NCI-H2227 (cell line): ENCODE results near the gene FSTL4.

Experiments used
- DNase-seq: peaks from one replicate; lab custom pipeline; 2025; ENCODE audit not compliant: unreplicated experiment; lab: John Stamatoyannopoulos, UW

Gene FSTL4

GRCh38 chr5:133559960-133560359, 52.4 kb downstream of the FSTL4 start:
- DNase-seq: no peak

GRCh38 chr5:133556551-133556950, 55.8 kb downstream of the FSTL4 start:
- DNase-seq: no peak

- DNase-seq: no peak
Observed at GRCh38 chr5:133554279-133554678, 58.1 kb downstream of the FSTL4 start.

GRCh38 chr5:133552925-133553525, 59.3 kb downstream of the FSTL4 start:
- DNase-seq: peak; percentile 10

GRCh38 chr5:133546500-133546899, 65.8 kb downstream of the FSTL4 start:
- DNase-seq: no peak

GRCh38 chr5:133544346-133544745, 68.0 kb downstream of the FSTL4 start:
- DNase-seq: no peak

- no peak for DNase-seq
Observed at GRCh38 chr5:133539818-133540217, 72.5 kb downstream of the FSTL4 start.

GRCh38 chr5:133538718-133539117, 73.6 kb downstream of the FSTL4 start:
- DNase-seq: no peak

- DNase-seq: peak; percentile 2
Observed at GRCh38 chr5:133535241-133535929, 77.0 kb downstream of the FSTL4 start.

- DNase-seq: no peak
Observed at GRCh38 chr5:133534566-133534965, 77.8 kb downstream of the FSTL4 start.

- DNase-seq: no peak
Observed at GRCh38 chr5:133533541-133533940, 78.8 kb downstream of the FSTL4 start.

GRCh38 chr5:133531594-133531993, 80.7 kb downstream of the FSTL4 start:
- no peak for DNase-seq

GRCh38 chr5:133531178-133531577, 81.2 kb downstream of the FSTL4 start:
- no peak for DNase-seq

GRCh38 chr5:133530270-133530669, 82.1 kb downstream of the FSTL4 start:
- DNase-seq: no peak

GRCh38 chr5:133528841-133529240, 83.5 kb downstream of the FSTL4 start:
- no peak for DNase-seq

GRCh38 chr5:133527311-133527710, 85.0 kb downstream of the FSTL4 start:
- DNase-seq: no peak

GRCh38 chr5:133526368-133526767, 86.0 kb downstream of the FSTL4 start:
- DNase-seq: no peak

- DNase-seq: no peak
Observed at GRCh38 chr5:133525126-133525525, 87.2 kb downstream of the FSTL4 start.

GRCh38 chr5:133524666-133525065, 87.7 kb downstream of the FSTL4 start:
- DNase-seq: no peak

GRCh38 chr5:133523961-133524586, 88.3 kb downstream of the FSTL4 start:
- no peak for DNase-seq

- DNase-seq: peak; percentile 53
Observed at GRCh38 chr5:133523013-133523658, 89.2 kb downstream of the FSTL4 start.

GRCh38 chr5:133521801-133522200, 90.5 kb downstream of the FSTL4 start:
- DNase-seq: no peak
